K562 (cell line): ENCODE data around the gene CHRNA3. TPM values are rescaled to one million over a fixed set of nuclear protein-coding genes. Genes with fewer than 3 reads are reported as not detected.

Experiments used
- ATAC-seq: fragments of 200-7000 bp; cut with Tn5 transposase; 3 replicates; pipeline ENCODE4 v1.9.1; 2020; ENCODE audit warnings: moderate library complexity
- BruUV-seq: library from RNA; stranded (reverse); fragments of 400-500 nt; replicated peaks from 2 replicates; lab custom pipeline; 2021; lab: Mats Ljungman, UMichigan
- CTCF ChIA-PET: fragments of 300-600 bp; formaldehyde crosslinking; extraction: SDS; loops from one replicate; lab custom pipeline; 2021; ENCODE audit warnings: low intra/inter-chr PET ratio; lab: Yijun Ruan, JAX
- POLR2A ChIA-PET: fragments of 300-600, 350-650 bp; sonication (Branson Sonifier 250); formaldehyde crosslinking; extraction: SDS; loops from one replicate; lab custom pipeline; 2021; ENCODE audit warnings: antibody characterized with exemption, inconsistent platforms; lab: Yijun Ruan, JAX
- DNase-seq, 4 experiments: peaks; one replicate each; pipeline versions ENCODE4 v3.0.0 to v3.0.0-alpha.2; 2011 to 2018; ENCODE audit warnings: low spot score in 3 of 4, mixed read lengths in 3 of 4; ENCODE audit errors: extremely low read depth in 1 of 4
- FAIRE-seq: peaks from 2 replicates; lab custom pipeline; 2011; peaks lifted over from hg19 to GRCh38; lab: Jason Lieb, UNC
- H2AFZ ChIP-seq: 2 replicates; pipeline ENCODE4 v1.6.0; 2011; ENCODE audit warnings: low read depth, low read length, control low read depth, inconsistent platforms
- H3K27ac ChIP-seq: fragments of 200-600 bp; 3 replicates; pipeline ENCODE4 v1.8.0; 2011; ENCODE audit warnings: low read depth, mild to moderate bottlenecking, control low read depth, inconsistent platforms, low read length, moderate library complexity, mixed read lengths; ENCODE audit errors: extremely low read depth
- H3K27me3 ChIP-seq, 2 experiments: fragments of 300-600 bp in 1 of 2; 2 replicates in 1 of 2; 3 replicates in 1 of 2; pipeline versions ENCODE4 v1.6.0 to v1.8.0; 2011; ENCODE audit warnings: inconsistent platforms in 2 of 2, low read length in 2 of 2, mild to moderate bottlenecking in 1 of 2, mixed read lengths in 1 of 2, moderate library complexity in 1 of 2; ENCODE audit not compliant: control insufficient read depth in 2 of 2, insufficient read depth in 2 of 2
- H3K36me3 ChIP-seq: fragments of 300-600 bp; 3 replicates; pipeline ENCODE4 v1.8.0; 2011; ENCODE audit warnings: mild to moderate bottlenecking, low read length, inconsistent platforms; ENCODE audit not compliant: control insufficient read depth, insufficient read depth
- H3K4me1 ChIP-seq, 2 experiments: fragments of 200-600 bp in 1 of 2; replicated peaks in 1 of 2; 2 replicates in 1 of 2; 3 replicates in 1 of 2; pipeline versions ENCODE4 v1.5.1 to v1.8.0; 2011; ENCODE audit warnings: inconsistent platforms in 2 of 2, low read length in 2 of 2, mild to moderate bottlenecking in 1 of 2, mixed read lengths in 1 of 2, moderate library complexity in 1 of 2; ENCODE audit not compliant: control insufficient read depth in 2 of 2, insufficient read depth in 2 of 2
- H3K4me2 ChIP-seq: 2 replicates; pipeline ENCODE4 v1.6.1; 2011; ENCODE audit warnings: low read length, control low read depth, inconsistent platforms, mixed read lengths; ENCODE audit not compliant: insufficient read depth
- H3K4me3 ChIP-seq: fragments of 200-600 bp; sonication (generic), shearing (Covaris generic); 2 replicates; pipeline ENCODE4 v1.5.1; 2016; ENCODE audit warnings: control low read depth, inconsistent platforms
- H3K79me2 ChIP-seq: fragments of 200-600 bp; 3 replicates; pipeline ENCODE4 v1.8.0; 2011; ENCODE audit warnings: low read length, inconsistent platforms; ENCODE audit not compliant: control insufficient read depth, insufficient read depth
- H3K9ac ChIP-seq, 2 experiments: 2 replicates each; pipeline versions ENCODE4 v1.6.0 to v1.6.1; 2011; ENCODE audit warnings: low read depth in 2 of 2, low read length in 2 of 2, control low read depth in 1 of 2, inconsistent platforms in 1 of 2, mild to moderate bottlenecking in 1 of 2, mixed read lengths in 1 of 2; ENCODE audit not compliant: insufficient read depth in 1 of 2
- H3K9me1 ChIP-seq: one replicate; pipeline ENCODE4 v1.6.0; 2011; ENCODE audit warnings: inconsistent platforms, mild to moderate bottlenecking, low read length, moderate library complexity; ENCODE audit not compliant: control insufficient read depth, insufficient read depth
- H3K9me3 ChIP-seq: replicated peaks from 2 replicates; pipeline ENCODE4 v1.5.1; 2011; ENCODE audit warnings: low read depth, low read length, inconsistent platforms; ENCODE audit not compliant: control insufficient read depth, insufficient read depth
- H4K20me1 ChIP-seq: replicated peaks from 2 replicates; pipeline ENCODE4 v1.6.1; 2011; ENCODE audit warnings: low read length, inconsistent platforms, mixed read lengths; ENCODE audit not compliant: control insufficient read depth, insufficient read depth
- CLOCK ChIP-seq: fragments of 250-450 bp; sonication (Bioruptor Pico); IDR thresholded peaks from 2 replicates; pipeline ENCODE4 v1.4.0; 2020; ENCODE audit warnings: mild to moderate bottlenecking, moderate library complexity, borderline replicate concordance
- FOXK1 ChIP-seq: sonication (generic); formaldehyde crosslinking; IDR thresholded peaks from 2 replicates; pipeline ENCODE4 v1.8.0; 2022; ENCODE audit warnings: missing genetic modification reagents, mild to moderate bottlenecking, borderline replicate concordance
- GTF3C2 ChIP-seq: IDR thresholded peaks from 3 replicates; pipeline ENCODE4 v1.6.1; 2011; ENCODE audit warnings: borderline replicate concordance, mild to moderate bottlenecking, moderate library complexity; ENCODE audit not compliant: insufficient read length; ENCODE audit errors: extremely low read depth
- NFIX ChIP-seq: fragments of 250-450 bp; sonication (Bioruptor Pico); IDR thresholded peaks from 2 replicates; pipeline ENCODE4 v1.4.0; 2020; ENCODE audit warnings: low read depth, mild to moderate bottlenecking, moderate library complexity
- SNIP1 ChIP-seq: fragments of 450-650 bp; IDR thresholded peaks from 2 replicates; pipeline ENCODE4 v1.7.1; 2017; ENCODE audit warnings: low read depth, mild to moderate bottlenecking
- TRIM25 ChIP-seq: fragments of 450-650 bp; IDR thresholded peaks from 2 replicates; pipeline ENCODE4 v1.7.0; 2016; ENCODE audit warnings: borderline replicate concordance
- ZBTB43 ChIP-seq: sonication (generic); formaldehyde crosslinking; IDR thresholded peaks from 2 replicates; pipeline ENCODE4 v1.8.0; 2023; ENCODE audit warnings: mild to moderate bottlenecking, missing genetic modification reagents
- ZNF134 ChIP-seq: fragments of 250-450 bp; sonication (Bioruptor Pico); conservative IDR thresholded peaks from 2 replicates; pipeline ENCODE4 v1.4.0; 2020
- ZSCAN32 ChIP-seq: fragments of 450-650 bp; formaldehyde crosslinking; IDR thresholded peaks from 2 replicates; pipeline ENCODE4 v1.4.0; 2020; ENCODE audit warnings: mild to moderate bottlenecking, moderate library complexity
- WGBS: fragments of 100-300 bp; shearing (Covaris generic); methylation state at CpG from one replicate; pipeline ENCODE4 v1.1.6; 2016; ENCODE audit warnings: low coverage, mixed read lengths; ENCODE audit not compliant: insufficient coverage; ENCODE audit errors: missing lambda C conversion rate; 5-methylcytosine and 5-hydroxymethylcytosine counted together
- in situ Hi-C: fragments of 300-500 bp; cut with MboI; formaldehyde crosslinking; loops from 4 replicates; pipeline ENCODE4 v1.15.0; 2018; ENCODE audit warnings: inconsistent platforms, mixed read lengths
- intact Hi-C: fragments of 100-400 bp; cut with micrococcal nuclease; formaldehyde crosslinking; loops from 2 replicates; pipeline ENCODE4 v1.14.2; 2022
- polyA plus RNA-seq, 8 experiments: library from polyadenylated mRNA; depleted of rRNA in 4 of 8; stranded (reverse) in 5 of 8; unstranded in 3 of 8; fragments of >200 nt; fragmentation: Nextera tagmentation in 2 of 8; fragmentation: Illumina TruSeq in 1 of 8; extraction: Ambion mirVana in 2 of 8; extraction: Trizol in 1 of 8; gene quantifications; 2 replicates each; pipeline versions ENCODE4 v1.2.1 to v1.2.3, GENCODE V29; 2011 to 2014; ENCODE audit warnings: inconsistent platforms in 1 of 8, missing spikeins in 1 of 8
- total RNA-seq, 7 experiments: library from RNA; depleted of rRNA in 6 of 7; stranded (reverse); fragments of >200 nt in 6 of 7; fragmentation: Illumina TruSeq in 2 of 7; extraction: Trizol in 2 of 7; gene quantifications; 2 replicates each; pipeline versions ENCODE4 v1.2.1 to v1.2.3, GENCODE V29; 2011 to 2021; ENCODE audit warnings: low replicate concordance in 1 of 7

The CHRNA3 gene
- total and polyA plus RNA-seq, 9 of the 15 experiments (the other 6 are each of a cell fraction or from before 2014, with no cell fraction given), result 0.01 TPM; not detected in 8

- no peak for TF ChIP-seq NFIX (CRISPR knock-in tag)
- TF ChIP-seq, all 486 proteins: peak for 6
Measured at GRCh38 chr15:78638658-78639314, 18.0 kb upstream of the CHRNA3 start (continued).

GRCh38 chr15:78637776-78638435 lies 17.1 kb upstream of the CHRNA3 start:
- H3K9me3 ChIP-seq, result no peaks in the 10 kb centered on the region
- H3K4me3 ChIP-seq, result no peak overlapping the region
- ChIA-PET CTCF (interaction anchor here (1.0 to 1.3 kb wide), 2 partner anchors 20 to 71 kb away, joined by 3 to 10 read pairs; no protein-coding TSS in a partner anchor), POLR2A (no interaction called here)
- H3K27ac ChIP-seq, result no peak overlapping the region
- 2% methylated on average over 4 of the region's 4 CpGs for WGBS
- no peak overlapping the region for H2AFZ ChIP-seq
- no peak for DNase-seq
- no peak for FAIRE-seq
- H4K20me1 ChIP-seq, result 0 out of 2 replicates have a peak, but pooled peaks cover 3% of the 10 kb centered on the region
- BruUV-seq, result no TSS peak
- intact Hi-C loops, result loop anchor here (1.0 to 5.0 kb wide), 2 partner anchors 71 to 114 kb away; no protein-coding TSS in a partner anchor
- no peak overlapping the region for H3K9ac ChIP-seq
- H3K79me2 ChIP-seq, result no peaks in the 10 kb centered on the region
- H3K36me3 ChIP-seq, result no peaks in the 10 kb centered on the region
- ATAC-seq, result no peak
- H3K4me1 ChIP-seq, result peaks cover 3 to 12% of the 10 kb centered on the region in 2 experiments; a peak in 3 of 5 replicates
- H3K27me3 ChIP-seq, result peaks cover 15 to 38% of the 10 kb centered on the region in 2 experiments; a peak in 4 of 5 replicates
- in situ Hi-C loops, result no loop called here
- no peak overlapping the region for H3K4me2 ChIP-seq
- H3K9me1 ChIP-seq, result no peaks in the 10 kb centered on the region
- TF ChIP-seq CLOCK (no peak), SNIP1 (no peak), TRIM25 (no peak), FOXK1 (CRISPR knock-in tag) (no peak), ZNF134 (CRISPR knock-in tag) (no peak), GTF3C2 (no peak), ZSCAN32 (CRISPR knock-in tag) (no peak), ZBTB43 (CRISPR knock-in tag) (no peak)
